ENCODE data around the gene ETV7.
A peak's percentile ranks its signal among the peaks of the same experiment; 100 is the strongest.
"Not testable (repeated sequence)": the region's sequence is repeated elsewhere in the genome, so short reads cannot be mapped to it uniquely, and the experiment has no call there.

The ETV7 gene

GRCh38 chr6:36343109-36343680 is 44.3 kb downstream of the ETV7 start:
- TF ChIP-seq Cebpa-rat (IDR thresholded peaks at IDR 0.05) = no peak
- Histone ChIP-seq H3K27me3 (no peaks in the 10 kb centered on the region), H3K4me2 (no peak overlapping the region), H4K20me1 (no peaks in the 10 kb centered on the region), H3K4me1 (peaks cover 49% of the 10 kb centered on the region), H3K4me3 (no peak overlapping the region), H3K9ac (no peak overlapping the region), H3K9me3 (no peaks in the 10 kb centered on the region), H3K27ac (no peak overlapping the region), H3K36me3 (no peaks in the 10 kb centered on the region)

GRCh38 chr6:36340618-36341454 is 46.6 kb downstream of the ETV7 start:
- peaks cover 52% of the 10 kb centered on the region for H3K4me1 ChIP-seq
- H3K27ac ChIP-seq = no peak overlapping the region; the same call in 1 of the 2 replicates
- peak overlapping the region; percentile 68 for H3K4me2 ChIP-seq
- no peaks in the 10 kb centered on the region for H3K9me3 ChIP-seq
- H3K27me3 ChIP-seq = no peaks in the 10 kb centered on the region
- H3K9ac ChIP-seq = no peak overlapping the region
- H3K4me3 ChIP-seq = no peak overlapping the region
- H3K36me3 ChIP-seq = no peaks in the 10 kb centered on the region
- TF ChIP-seq Cebpa-rat (IDR thresholded peaks at IDR 0.05) = no peak
- H4K20me1 ChIP-seq = no peaks in the 10 kb centered on the region

- peak overlapping the region; percentile 68; the same call in 1 of the 2 replicates for H3K4me2 ChIP-seq
- no peaks in the 10 kb centered on the region for H3K9me3 ChIP-seq
- no peaks in the 10 kb centered on the region for H3K36me3 ChIP-seq
- no peaks in the 10 kb centered on the region for H3K27me3 ChIP-seq
- peaks cover 53% of the 10 kb centered on the region for H3K4me1 ChIP-seq
- TF ChIP-seq Cebpa-rat (IDR thresholded peaks at IDR 0.05) = no peak
- no peaks in the 10 kb centered on the region for H4K20me1 ChIP-seq
- no peak overlapping the region for H3K9ac ChIP-seq
- H3K27ac ChIP-seq = no peak overlapping the region
- no peak overlapping the region for H3K4me3 ChIP-seq
These were observed 47.2 kb downstream of the ETV7 start for GRCh38 chr6:36340306-36340617.

- no peak for TF ChIP-seq Cebpa-rat (IDR thresholded peaks at IDR 0.05)
- no peaks in the 10 kb centered on the region for H3K27me3 ChIP-seq
- no peak overlapping the region for H3K4me3 ChIP-seq
- H4K20me1 ChIP-seq = no peaks in the 10 kb centered on the region
- H3K9me3 ChIP-seq = no peaks in the 10 kb centered on the region
- H3K27ac ChIP-seq = no peak overlapping the region
- no peak overlapping the region for H3K9ac ChIP-seq
- H3K4me1 ChIP-seq = peaks cover 64% of the 10 kb centered on the region
- no peaks in the 10 kb centered on the region for H3K36me3 ChIP-seq
- peak overlapping the region; percentile 35 for H3K4me2 ChIP-seq
These were observed 48.3 kb downstream of the ETV7 start for GRCh38 chr6:36339146-36339545.

GRCh38 chr6:36338223-36338622 is 49.2 kb downstream of the ETV7 start:
- H4K20me1 ChIP-seq, H3K4me3 ChIP-seq, H3K9me3 ChIP-seq, H3K27me3 ChIP-seq, H3K36me3 ChIP-seq, H3K9ac ChIP-seq, H3K27ac ChIP-seq: not testable (repeated sequence)
- Histone ChIP-seq H3K4me2 (peak overlapping the region; percentile 21; the same call in 1 of the 2 replicates), H3K4me1 (peaks cover 74% of the 10 kb centered on the region)

GRCh38 chr6:36337814-36338213 is 49.7 kb downstream of the ETV7 start:
- Histone ChIP-seq H3K27ac (no peak overlapping the region), H3K9ac (no peak overlapping the region), H4K20me1 (no peaks in the 10 kb centered on the region), H3K4me3 (no peak overlapping the region), H3K9me3 (no peaks in the 10 kb centered on the region), H3K27me3 (no peaks in the 10 kb centered on the region), H3K4me1 (peaks cover 77% of the 10 kb centered on the region), H3K36me3 (no peaks in the 10 kb centered on the region), H3K4me2 (peak overlapping the region; percentile 21; the same call in 1 of the 2 replicates)
- no peak for TF ChIP-seq Cebpa-rat (IDR thresholded peaks at IDR 0.05)

DNA sequence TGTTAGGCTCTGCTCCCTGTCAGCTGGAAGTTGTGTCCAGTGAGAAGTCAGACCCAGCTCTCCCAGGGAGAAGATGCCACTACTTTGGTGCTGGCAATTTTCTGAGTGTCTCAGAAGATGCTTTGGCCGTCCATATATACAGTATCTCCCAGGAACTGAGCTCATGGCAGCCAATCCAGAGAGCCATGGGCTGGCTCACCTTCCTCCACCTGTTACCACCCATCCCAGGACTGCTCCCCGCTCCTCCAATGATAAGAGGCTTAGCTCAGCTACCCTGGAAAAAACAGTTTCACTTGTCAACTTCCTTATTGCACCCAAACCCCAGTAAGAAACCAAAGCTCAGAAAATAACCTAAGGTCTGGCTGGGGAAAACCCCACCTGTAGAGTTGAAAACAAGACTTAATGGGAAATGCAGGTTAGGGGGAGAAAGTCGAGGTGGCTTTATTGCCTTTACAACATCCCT is 50.7 kb downstream of the ETV7 start, which contains the start of gene BNIP5:
BNIP5 (minus strand) TSS at position 110 of the 463 bp plus-strand sequence. CDS start 6,198 bp downstream, outside the sequence.
- no peak within 1 kb of the TSS for H3K27ac ChIP-seq
- H3K27me3 ChIP-seq = no peaks in the 10 kb centered on the region
- TF ChIP-seq Cebpa-rat (IDR thresholded peaks at IDR 0.05) = no peak
- H3K9ac ChIP-seq = no peak within 1 kb of the TSS
- peak within 1 kb of the TSS; percentile 21; the same call in 1 of the 2 replicates for H3K4me2 ChIP-seq
- no peak within 1 kb of the TSS for H3K4me3 ChIP-seq
- H3K9me3 ChIP-seq = no peaks in the 10 kb centered on the region
- no peaks in the 10 kb centered on the region for H4K20me1 ChIP-seq
- H3K36me3 ChIP-seq = no peaks in the 10 kb centered on the region
- peaks cover 79% of the 10 kb centered on the region for H3K4me1 ChIP-seq

- Histone ChIP-seq H3K4me3 (no peak overlapping the region), H3K27ac (no peak overlapping the region), H3K4me2 (no peak overlapping the region), H3K4me1 (peaks cover 77% of the 10 kb centered on the region), H4K20me1 (no peaks in the 10 kb centered on the region), H3K9ac (no peak overlapping the region), H3K27me3 (no peaks in the 10 kb centered on the region), H3K36me3 (no peaks in the 10 kb centered on the region), H3K9me3 (no peaks in the 10 kb centered on the region)
- no peak for TF ChIP-seq Cebpa-rat (IDR thresholded peaks at IDR 0.05)
These were observed 51.2 kb downstream of the ETV7 start for GRCh38 chr6:36336208-36336710.

DNA sequence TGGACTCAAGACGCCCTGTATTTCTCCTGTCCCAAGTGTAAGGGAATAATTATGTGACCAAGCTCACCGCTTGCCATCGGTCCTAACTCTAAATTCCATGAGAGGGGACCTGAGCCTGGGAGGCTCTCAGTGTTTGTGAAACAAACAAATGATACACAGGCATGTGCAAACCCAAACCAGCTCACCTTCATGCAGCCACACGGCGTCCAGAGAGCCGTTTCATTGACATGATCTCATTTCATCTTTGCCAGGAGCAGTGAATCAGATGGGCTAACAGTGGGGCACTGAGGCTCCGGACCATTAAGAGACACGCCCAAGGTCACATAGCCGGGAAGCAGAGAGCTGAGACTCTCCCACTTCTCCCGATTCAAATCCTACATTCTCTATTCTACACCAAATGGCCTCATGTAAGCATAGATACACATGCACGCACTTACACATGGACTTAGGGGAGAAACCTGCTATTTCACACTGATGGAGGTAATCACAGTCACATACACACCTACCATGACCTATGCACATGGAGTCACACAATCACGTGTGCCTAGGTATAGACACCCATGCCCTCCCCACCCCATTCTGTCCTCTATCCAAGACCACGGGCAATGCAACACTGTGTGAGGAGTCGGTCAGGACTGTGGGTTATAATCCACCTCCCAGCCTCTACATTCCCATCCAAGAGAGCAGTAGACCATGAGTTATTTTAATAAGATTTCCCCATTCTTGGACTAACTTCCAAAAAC is 51.8 kb downstream of the ETV7 start:
- Histone ChIP-seq H3K4me2 (peak overlapping the region; percentile 83; the same call in 1 of the 2 replicates), H3K9me3 (no peaks in the 10 kb centered on the region), H3K4me1 (peaks cover 75% of the 10 kb centered on the region), H4K20me1 (no peaks in the 10 kb centered on the region), H3K36me3 (no peaks in the 10 kb centered on the region), H3K9ac (no peak overlapping the region), H3K27ac (no peak overlapping the region), H3K27me3 (no peaks in the 10 kb centered on the region), H3K4me3 (no peak overlapping the region)
- TF ChIP-seq Cebpa-rat (IDR thresholded peaks at IDR 0.05) = no peak
